ENCODE data around the gene WWOX.

The WWOX gene

DNA sequence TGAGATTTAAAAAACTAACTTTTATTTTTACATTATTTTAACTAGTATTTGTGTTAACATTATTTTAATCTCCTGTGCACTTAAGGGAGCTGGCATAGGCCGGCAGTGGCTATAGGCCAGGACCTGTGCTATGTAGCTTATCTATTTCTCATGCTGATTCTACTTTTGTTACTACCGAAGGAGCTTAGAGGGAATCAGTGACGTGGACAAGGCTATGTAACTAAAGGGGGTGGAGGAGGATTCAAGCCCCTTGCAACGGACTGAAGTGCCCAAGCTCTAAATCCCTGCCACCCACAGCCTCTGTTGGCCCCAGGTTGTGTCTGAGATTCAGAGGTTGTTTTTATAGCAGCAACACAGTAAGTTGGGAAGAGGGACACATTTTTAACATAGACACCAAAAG lies 356.4 kb downstream of the WWOX start:
- H3K4me3 ChIP-seq (ENCODE audit: low read depth, low read length), result no peak overlapping the region

DNA sequence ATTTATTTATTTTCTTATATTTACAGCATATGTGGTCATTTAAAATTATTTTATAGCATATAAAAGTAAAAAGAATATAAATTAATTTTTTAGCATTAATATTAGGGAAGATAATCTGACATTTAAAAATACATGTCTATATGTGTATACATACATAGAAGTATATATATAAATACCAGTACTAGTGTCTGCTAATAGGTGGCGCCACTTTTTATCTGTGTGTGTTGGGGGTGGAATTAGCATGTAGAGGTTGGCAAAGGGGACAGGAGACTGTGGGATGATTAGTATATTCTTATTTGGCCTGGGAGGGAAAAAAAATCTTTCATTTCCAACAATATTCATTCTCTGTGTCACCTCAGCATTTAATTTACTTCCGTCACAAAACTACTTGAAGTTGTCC lies 359.1 kb downstream of the WWOX start:
- no peak overlapping the region for H3K4me3 ChIP-seq (ENCODE audit: low read depth, low read length)

DNA sequence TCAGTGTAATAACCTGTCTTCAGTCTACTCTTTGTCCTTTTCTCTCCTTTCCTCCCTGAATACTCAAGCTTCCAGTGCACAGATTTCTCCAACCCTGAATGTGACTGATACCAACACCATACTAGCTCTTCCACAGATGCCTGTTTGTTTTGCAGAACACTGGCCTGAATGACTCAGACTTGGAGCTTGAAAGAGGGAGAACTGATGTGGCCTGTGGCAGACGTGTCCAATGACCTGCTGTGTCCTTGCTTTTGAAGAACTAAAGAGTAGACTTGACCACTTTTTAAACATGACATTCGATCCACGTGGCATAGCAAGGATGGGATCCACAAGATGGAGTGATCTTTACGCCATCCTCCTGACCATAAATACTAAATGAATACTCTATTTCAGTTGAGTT lies 361.0 kb downstream of the WWOX start:
- no peak overlapping the region for H3K4me3 ChIP-seq (ENCODE audit: low read depth, low read length)

DNA sequence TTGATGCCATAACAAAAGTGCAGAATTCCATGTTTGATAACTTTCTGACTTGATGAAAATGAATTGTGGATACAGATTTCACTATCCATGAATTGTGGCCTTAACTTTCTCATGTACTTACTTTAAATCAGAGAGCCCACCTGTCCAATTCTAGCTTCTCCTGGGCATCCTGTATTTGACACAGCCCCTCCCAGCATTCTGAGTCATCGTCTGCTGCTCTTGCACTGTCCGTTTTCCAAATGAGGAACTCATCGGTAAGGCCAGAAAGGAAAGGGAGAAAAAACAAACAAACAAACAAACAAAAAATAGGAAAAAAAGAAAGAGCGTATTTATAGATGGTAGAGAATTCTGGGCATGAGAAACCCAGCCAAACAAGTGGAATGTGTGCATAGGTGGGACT lies 361.6 kb downstream of the WWOX start:
- no peak overlapping the region for H3K4me3 ChIP-seq (ENCODE audit: low read depth, low read length)

DNA sequence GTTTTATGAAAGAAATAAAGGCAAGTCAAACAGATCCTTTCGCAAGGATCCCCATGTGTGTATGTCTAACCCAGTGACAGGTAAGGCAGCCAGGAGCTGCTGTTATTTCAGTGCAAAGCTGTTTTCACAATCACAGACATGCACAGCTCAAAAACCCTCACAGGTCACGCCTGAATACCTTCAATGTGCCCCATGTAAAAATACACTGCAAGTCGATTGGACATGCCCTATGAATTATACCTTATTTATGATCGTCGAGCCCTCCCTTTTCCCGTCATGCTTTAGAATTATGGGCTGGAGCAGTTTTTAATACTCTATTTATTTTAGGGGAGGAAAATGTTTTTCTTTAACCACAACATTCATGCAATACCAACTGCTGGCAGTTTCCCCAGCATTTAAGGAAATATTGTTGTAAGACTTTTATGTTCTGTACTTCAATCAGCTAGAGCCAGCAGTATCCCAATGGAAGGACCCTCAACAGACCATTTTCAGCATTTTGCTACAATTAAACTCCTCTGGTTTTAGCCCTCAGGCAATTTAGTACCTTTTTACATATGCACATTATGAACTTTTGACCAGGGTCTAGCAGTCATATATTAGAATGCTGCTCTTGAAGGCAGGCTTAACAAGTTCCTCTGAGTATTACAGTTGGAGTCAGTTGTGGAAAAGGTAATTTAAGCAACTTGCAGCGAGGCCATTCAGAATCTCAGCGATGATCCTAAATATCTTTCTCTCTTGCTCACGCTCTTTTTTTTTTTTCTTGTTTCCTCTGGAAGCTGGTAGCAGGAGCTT lies 362.2 kb downstream of the WWOX start:
- no peak overlapping the region for H3K4me3 ChIP-seq (ENCODE audit: low read depth, low read length)

DNA sequence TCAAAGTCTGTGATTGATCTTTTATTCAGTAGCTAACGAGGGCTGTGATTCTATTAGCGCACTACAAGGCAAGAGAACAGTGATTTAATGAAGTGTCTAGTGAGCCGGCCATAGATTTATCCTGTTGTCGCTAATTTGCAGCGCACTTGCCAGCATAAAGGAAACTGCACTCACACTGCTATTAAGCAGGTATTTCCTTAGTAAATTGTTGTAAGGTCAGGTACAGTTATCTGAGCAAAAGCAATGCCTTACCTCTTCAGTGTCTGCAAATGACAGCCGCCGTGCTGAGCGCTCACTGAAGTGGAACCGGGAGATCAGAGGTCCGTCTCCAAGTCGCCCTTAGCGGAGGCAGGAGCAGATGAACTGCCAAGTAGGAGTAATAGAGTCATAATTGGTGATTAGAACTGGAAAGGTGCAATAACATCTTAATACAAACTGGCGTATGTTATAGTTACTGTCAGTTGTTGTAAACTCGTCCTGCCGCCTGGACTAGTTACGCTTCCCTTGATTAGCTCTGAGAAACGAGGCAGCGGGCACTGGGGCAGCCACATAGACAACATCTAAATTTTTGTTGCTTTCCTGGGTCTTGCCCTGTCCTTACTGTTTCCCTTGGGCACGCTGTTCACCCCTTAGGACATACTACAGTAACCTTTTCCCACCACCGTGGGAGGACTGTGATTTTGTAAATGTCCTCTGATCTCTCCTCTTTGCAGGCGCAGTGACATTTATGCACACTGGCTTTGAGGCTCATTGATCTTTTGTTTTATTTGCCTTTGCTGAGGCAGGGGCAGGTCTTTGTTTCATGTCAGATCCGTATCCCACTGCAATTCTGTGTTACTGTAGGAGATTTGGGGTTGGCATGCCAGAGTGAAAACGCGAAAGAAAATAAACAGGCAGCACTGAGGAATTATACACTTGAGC lies 363.1 kb downstream of the WWOX start:
- H3K4me3 ChIP-seq (ENCODE audit: low read depth, low read length), result no peak overlapping the region

DNA sequence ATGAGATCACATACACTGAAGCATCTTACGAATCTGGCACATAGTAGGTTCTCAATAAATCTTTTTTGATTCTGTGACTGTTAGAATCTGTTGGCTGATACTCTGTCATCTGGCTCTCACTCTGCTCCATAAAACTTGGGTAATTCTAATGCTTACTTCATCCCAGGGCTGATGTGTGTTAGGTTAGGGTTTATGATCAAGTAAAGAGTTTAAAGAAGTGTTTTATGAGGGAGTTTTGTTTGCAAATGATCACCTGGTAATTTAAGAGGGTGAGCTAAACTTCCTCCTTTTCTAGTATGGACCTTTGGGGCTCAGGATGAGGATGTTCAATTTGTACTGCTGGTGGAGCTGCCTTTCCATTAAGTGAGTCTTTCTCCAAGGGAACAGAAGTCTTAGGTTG lies 364.1 kb downstream of the WWOX start:
- H3K4me3 ChIP-seq (ENCODE audit: low read depth, low read length), result no peak overlapping the region

DNA sequence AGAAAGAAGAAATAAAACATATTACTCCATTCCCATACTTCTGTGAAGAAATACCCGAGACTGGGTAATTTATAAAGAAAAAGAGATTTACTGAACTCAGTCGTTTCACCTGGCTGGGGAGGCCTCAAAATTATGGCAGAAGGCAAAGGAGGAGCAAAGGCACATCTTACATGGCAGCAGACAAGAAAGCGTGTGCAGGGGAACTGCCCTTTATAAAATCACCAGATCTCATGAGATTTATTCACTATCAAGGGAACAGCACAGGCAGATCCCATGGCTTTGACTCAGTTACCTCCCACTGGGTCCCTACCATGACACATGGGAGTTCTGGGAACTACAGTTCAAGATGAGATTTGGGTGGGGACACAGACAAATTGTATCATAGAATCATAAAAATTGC lies 365.4 kb downstream of the WWOX start:
- no peak overlapping the region for H3K4me3 ChIP-seq (ENCODE audit: low read depth, low read length)

DNA sequence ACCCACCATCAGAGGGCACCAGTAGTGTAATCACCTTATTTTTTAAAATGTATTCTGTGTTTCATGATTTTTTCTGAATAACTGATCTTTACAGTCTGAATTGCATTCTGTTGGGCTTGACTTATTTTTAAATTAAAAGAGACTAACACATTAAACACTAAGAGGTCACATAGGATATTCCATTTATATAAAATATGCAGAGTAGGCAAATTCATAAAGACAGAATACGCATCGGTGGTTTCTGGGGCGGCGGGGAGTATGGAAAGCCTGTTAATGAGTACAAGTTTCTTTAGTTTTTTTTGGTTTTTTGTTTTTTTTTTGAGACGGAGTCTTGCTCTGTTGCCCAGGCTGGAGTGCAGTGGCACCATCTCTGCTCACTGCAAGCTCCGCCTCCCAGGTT lies 366.3 kb downstream of the WWOX start:
- H3K4me3 ChIP-seq (ENCODE audit: low read depth, low read length), result no peak overlapping the region

DNA sequence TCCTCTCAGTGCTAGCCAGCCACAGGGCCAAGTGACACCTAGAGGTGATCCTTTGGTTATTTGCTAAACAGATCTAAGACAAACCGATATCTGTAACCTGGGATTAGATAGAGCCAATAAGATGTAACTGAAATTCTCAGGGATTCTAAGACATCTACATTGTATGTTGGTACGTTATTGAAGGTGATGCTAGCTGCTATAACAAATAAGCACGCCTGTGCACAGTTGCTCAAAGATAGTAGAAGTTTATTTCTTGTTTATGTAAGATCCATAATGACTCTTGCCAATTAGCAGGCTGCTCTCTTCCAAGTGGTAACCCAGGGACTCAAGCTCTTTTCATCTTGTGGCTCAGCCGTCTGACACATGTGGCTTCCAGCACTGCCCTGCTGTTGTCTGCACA lies 370.3 kb downstream of the WWOX start:
- H3K4me3 ChIP-seq (ENCODE audit: low read depth, low read length), result no peak overlapping the region

DNA sequence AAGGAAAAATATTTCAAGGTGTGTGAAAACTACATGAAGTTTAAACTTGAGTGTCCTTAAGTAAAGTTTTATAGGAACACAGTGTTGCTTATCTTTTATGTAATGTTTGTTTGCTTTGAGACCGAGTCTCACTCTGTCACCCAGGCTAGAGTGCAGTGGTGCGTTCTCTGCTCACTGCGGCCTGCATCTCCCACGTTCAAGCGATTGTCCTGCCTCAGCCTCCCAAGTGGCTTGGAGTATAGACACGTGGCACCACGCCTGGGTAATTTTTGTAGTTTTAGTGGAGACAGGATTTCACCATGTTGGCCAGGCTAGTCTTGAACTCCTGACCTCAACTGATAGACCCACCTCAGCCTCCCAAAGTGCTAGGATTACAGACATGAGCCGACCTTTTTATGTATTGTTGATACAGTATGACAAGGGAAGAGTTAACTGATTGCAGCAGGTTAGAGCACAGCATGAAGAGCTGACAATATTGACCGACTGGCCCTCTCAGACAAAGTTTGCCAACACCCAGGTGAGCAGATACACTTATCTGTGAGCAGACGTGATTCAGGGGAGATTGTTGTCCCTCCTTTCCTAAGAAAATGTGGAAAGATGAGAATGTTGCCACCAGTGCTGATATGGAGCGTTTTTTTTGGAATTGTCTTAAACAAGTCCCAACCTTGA lies 373.7 kb downstream of the WWOX start:
- no peak overlapping the region for H3K4me3 ChIP-seq (ENCODE audit: low read depth, low read length)

DNA sequence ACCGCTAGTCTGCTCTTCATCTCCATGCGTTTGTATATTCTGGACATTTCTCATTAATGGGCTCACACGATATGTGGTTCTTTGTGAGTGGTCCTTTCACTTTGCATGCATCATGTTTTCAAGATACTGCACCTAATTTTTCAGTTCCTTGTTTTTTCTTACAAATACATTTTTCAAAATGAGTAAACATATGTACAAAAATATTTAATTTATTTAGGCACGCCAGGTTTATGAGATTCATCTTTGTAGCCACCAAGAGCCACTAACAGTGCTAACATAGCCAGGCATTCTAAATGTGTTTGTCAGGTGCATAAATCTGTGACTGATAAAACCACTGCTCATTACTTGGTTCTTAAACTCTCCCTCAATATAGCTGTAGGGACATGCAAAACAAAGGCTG lies 375.3 kb downstream of the WWOX start:
- H3K4me3 ChIP-seq (ENCODE audit: low read depth, low read length), result no peak overlapping the region

DNA sequence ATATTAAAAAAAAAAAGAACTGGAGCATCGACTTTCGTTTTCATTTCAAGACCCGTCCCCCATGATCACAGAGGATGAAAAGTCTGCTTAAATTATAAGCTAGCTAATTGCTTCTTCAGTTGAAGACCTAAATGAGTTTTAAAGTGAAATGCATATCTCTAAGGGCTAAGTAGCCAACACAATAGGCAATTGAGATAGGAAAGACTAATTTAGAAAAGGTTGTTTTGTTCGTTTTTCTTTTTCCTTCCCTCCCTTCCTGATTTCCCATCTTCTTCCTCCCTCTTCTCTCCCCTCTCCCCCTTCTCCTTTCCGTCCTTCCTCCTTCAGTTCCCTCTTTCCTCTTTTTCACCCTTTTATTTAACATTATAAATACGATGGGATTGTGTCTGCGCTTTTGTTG lies 377.2 kb downstream of the WWOX start:
- H3K4me3 ChIP-seq (ENCODE audit: low read depth, low read length), result no peak overlapping the region

DNA sequence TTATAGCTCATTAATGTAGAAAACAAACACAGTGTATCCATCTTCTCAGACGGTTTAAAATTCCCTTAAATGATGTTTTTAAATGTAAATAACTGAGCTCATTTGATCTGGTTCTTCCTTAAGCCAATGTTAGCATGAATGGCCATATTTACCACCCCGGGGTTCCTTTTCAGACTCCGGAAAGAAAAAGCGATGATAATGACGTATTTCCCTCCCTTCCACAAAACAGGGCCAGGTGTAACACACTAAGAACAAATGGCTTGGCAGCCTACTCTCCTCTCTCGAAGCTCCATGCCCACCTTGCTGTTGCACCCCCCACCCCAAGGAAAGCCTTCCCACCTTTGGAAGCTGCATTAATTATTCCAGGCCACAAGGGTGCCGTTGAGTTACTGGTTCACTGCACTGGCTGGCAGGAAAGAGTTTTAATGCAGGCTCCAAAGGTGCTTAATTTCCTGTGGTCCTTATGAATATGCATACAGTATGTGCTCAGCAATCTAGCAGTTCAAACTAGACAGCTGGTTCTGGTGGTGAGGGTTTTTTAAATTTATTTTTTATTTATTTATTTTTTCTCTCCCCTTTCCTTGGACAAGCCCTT lies 378.9 kb downstream of the WWOX start:
- no peak overlapping the region for H3K4me3 ChIP-seq (ENCODE audit: low read depth, low read length)

DNA sequence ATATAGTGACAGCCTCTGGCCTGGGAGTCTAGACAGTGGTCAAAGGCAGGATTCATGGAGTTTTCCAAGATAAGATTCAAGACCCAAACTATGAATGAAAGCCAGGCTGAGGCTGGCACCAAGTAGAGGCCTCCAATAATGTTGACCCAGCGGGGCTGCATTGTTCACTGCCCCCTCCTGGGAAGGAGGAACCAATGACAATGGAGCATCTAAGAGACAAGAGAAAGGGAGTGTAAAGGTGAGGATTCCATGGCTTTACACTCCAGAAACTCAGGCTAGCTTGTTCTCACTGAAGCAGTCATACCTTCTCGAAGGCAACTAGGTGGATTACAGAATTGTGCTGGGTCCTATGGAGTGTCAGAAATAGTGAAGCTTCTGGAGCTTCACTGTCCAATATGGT lies 380.3 kb downstream of the WWOX start:
- H3K4me3 ChIP-seq (ENCODE audit: low read depth, low read length), result no peak overlapping the region

DNA sequence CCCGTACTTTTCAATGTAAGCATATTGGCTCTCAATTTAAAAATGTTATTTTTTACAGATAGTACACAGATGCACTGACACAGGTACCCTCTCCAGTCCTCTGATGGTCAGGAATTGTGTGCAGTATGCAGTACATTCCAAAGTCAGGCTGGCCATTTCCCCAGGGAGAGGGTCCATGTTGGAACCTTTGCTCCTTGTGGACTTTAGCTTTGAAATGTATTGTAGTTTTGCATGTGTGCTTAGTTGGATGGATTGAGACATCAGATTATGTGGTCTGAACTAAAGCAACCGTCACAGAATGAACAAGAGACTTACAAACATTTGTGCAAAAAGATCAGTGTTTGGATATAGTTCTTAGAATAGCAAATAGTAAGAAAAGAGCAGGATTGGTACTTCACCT lies 381.1 kb downstream of the WWOX start:
- no peak overlapping the region for H3K4me3 ChIP-seq (ENCODE audit: low read depth, low read length)

DNA sequence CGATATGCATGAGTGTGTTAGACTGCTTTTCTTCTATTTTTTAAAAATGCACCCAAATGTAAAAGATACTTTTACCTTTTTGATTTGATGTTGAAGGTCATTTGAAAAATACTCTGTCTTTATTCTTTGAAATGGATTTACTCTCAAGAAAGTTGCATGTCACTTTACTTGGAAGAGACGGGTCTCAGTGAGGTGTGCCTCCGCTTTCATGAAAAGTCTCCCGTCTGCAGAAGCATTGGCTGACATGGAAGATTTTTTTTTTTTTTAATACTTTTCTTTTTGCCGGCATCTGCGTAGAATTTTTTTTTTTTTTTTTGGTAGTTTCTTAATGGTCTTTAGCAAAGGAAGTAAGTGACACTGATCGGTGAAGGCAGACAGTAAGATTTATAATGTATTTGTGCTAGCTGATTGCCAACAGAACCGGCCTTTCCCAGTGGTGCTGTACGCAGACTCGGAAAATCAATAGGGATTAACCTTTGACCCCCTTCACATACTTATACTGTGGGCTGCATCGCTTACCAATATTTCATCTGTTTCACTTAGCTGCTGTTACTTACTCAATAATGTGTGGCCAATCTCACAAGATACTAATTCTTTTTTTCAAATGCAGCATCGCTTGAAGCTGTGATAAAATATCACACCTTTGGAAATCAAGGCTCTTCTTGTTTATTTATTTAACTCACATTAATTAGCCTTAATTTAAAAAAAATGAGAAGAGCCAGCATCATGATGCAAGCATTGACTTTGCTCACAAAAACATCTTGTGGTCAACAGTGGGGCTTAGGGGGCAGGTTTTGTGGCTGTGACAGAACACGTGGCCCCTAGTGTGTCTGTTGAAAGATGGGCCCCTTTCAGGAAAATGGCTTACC lies 383.9 kb downstream of the WWOX start:
- H3K4me3 ChIP-seq (ENCODE audit: low read depth, low read length), result no peak overlapping the region

DNA sequence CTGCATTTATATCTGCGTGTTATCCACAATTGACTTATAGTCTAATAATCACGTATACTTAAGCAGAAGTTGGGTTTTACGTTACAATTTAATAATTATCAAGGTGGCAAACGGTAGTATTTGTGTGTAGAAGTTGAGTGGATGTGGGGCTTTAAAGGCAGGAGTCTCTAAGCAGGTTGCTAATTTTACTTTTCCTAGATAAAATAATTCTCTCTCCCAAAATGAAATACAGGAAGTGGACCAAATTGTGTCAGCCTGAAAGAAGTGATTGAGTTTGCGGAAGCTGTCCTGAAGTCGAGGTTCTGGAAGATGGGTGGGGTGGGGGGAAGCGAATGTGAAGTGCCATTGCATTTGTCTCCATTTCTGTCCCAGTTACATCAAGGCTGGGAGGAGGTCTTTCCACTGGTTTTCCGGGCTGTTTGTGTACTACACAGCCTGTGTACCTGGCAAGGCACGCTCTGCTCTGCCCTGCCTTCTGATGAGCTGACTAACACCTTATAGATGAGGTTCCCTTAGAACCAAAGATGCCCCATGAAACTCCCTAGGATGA lies 385.1 kb downstream of the WWOX start:
- H3K4me3 ChIP-seq (ENCODE audit: low read depth, low read length), result no peak overlapping the region

DNA sequence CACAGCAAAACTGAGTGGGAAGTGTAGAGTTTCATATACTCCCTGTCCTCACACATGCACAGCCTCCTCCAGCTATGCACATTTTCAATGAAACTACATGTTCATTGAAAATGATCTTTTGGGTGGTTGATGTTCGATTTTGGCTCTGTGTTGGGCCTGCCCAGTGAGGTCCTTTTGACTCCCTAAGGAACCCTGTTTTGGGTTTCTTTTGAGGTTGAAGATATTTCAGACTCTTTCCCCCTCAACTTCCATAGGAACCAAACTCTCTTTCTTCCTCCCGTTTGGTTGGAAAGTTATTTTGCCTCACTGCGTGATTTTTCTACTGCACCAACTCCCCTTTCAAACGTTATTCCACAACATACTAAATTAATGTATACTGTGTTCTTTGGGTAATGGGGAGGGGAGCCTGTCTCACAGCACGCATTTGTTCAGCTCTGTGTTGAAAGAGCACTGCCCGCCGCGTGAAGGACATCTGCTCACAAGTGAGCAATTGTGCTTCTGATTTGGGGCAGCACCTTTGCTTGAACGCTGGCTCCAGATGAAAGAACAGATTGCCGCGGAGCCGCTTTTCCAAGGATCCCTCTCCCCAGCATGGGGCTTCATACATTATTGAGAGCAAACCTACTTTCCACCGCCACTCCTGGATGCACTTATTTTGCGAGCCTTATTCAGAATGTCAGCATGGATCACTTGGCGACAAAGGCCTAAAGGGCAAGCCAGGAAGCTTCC lies 385.9 kb downstream of the WWOX start:
- H3K4me3 ChIP-seq (ENCODE audit: low read depth, low read length), result no peak overlapping the region

DNA sequence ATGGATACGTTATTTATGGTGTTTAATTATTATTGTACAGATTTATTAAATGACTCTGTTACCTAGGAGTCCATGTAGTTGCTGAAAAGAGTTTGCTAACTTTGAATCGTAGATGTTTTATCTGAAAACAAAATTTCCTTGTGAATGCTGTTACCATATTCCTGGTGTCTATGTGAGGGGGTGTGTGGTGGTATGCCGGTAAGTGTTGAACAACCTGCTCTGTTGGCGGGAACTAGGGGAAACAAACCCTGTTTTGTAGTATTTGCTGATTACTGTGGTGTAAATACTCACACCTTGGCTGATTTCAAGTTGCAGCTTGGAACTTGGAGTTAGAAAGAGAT lies 386.4 kb downstream of the WWOX start:
- no peak overlapping the region for H3K4me3 ChIP-seq (ENCODE audit: low read depth, low read length)
